SK-N-SH (cell line): ENCODE data around the gene NTNG2.

Experiments used
- CTCF ChIP-seq: fragments of 200-600 bp; sonication (generic); IDR thresholded peaks from 2 replicates; pipeline ENCODE4 v1.6.1; 2017; ENCODE audit warnings: antibody characterized with exemption, mild to moderate bottlenecking, moderate library complexity
- TAF1 ChIP-seq: IDR thresholded peaks from 2 replicates; pipeline ENCODE4 v1.6.1; 2012; ENCODE audit warnings: low read depth, mild to moderate bottlenecking, low read length, moderate library complexity, borderline replicate concordance
- USF2 ChIP-seq: fragments of 150-350 bp; IDR thresholded peaks from 2 replicates; pipeline ENCODE4 v1.6.1; 2017; ENCODE audit warnings: antibody characterized with exemption, low read length, low read depth, borderline replicate concordance

- no peak for TF ChIP-seq CTCF
- TF ChIP-seq TAF1 = peak; percentile 18; the same call in 1 of the 2 replicates
- TF ChIP-seq USF2 = no peak
Observed at GRCh38 chr9:132160802-132161742, 786 bp upstream of the NTNG2 start.
